IMR-90 (cell line): ENCODE data around the gene GFM1. TPM values are rescaled to one million over a fixed set of nuclear protein-coding genes. Genes with fewer than 3 reads are reported as not detected.

Source experiments
- ATAC-seq: fragments of 200-7000 bp; cut with Tn5 transposase; 2 replicates; pipeline ENCODE4 v1.9.1; 2020; ENCODE audit warnings: low read depth, mild to moderate bottlenecking, moderate library complexity
- BruUV-seq: library from RNA; stranded (reverse); fragments of 400-500 nt; replicated peaks from 2 replicates; lab custom pipeline; 2021; lab: Mats Ljungman, UMichigan
- CTCF ChIA-PET: fragments of 300-600 bp; formaldehyde crosslinking; extraction: SDS; loops from one replicate; lab custom pipeline; 2021; ENCODE audit warnings: antibody characterized with exemption; lab: Yijun Ruan, JAX
- POLR2A ChIA-PET: fragments of 300-600 bp; sonication (Branson Sonifier 250); formaldehyde crosslinking; loops from one replicate; lab custom pipeline; 2022; ENCODE audit warnings: antibody characterized with exemption; ENCODE audit not compliant: unreplicated experiment; lab: Charles Lee
- DNase-seq: peaks from one replicate; pipeline ENCODE4 v3.0.0; 2013
- H2AFZ ChIP-seq: replicated peaks from 2 replicates; pipeline ENCODE3; 2013; ENCODE audit warnings: low read length, mild to moderate bottlenecking; ENCODE audit not compliant: poor library complexity
- H2AK5ac ChIP-seq: 2 replicates; pipeline ENCODE4 v1.6.1; 2013; ENCODE audit warnings: low read depth, low read length, inconsistent platforms
- H2AK9ac ChIP-seq: replicated peaks from 2 replicates; pipeline ENCODE3; 2013; ENCODE audit warnings: mild to moderate bottlenecking, low read depth, low read length, moderate library complexity; ENCODE audit not compliant: poor library complexity
- H2BK120ac ChIP-seq: 2 replicates; pipeline ENCODE4 v1.6.1; 2013; ENCODE audit warnings: low read depth, low read length, inconsistent platforms
- H2BK15ac ChIP-seq: 3 replicates; pipeline ENCODE4 v1.6.1; 2013; ENCODE audit warnings: low read depth, low read length, inconsistent platforms
- H2BK20ac ChIP-seq: 2 replicates; pipeline ENCODE4 v1.6.1; 2013; ENCODE audit warnings: low read depth, mild to moderate bottlenecking, inconsistent platforms, low read length, moderate library complexity
- H2BK5ac ChIP-seq: 2 replicates; pipeline ENCODE4 v1.6.1; 2013; ENCODE audit warnings: mild to moderate bottlenecking, low read depth, low read length, inconsistent platforms; ENCODE audit not compliant: poor library complexity, severe bottlenecking
- H3K14ac ChIP-seq: replicated peaks from 2 replicates; pipeline ENCODE4 v1.6.1; 2013; ENCODE audit warnings: low read depth, low read length, inconsistent platforms
- H3K18ac ChIP-seq: 2 replicates; pipeline ENCODE4 v1.6.1; 2013; ENCODE audit warnings: low read depth, low read length, control low read depth
- H3K23ac ChIP-seq: 2 replicates; pipeline ENCODE4 v1.6.1; 2013; ENCODE audit warnings: low read depth, low read length, inconsistent platforms
- H3K27ac ChIP-seq: 2 replicates; pipeline ENCODE4 v1.5.1; 2013; ENCODE audit warnings: mild to moderate bottlenecking, control low read depth, low read length; ENCODE audit not compliant: insufficient read depth
- H3K27me3 ChIP-seq: 2 replicates; pipeline ENCODE4 v1.6.1; 2013; ENCODE audit warnings: low read length; ENCODE audit not compliant: control insufficient read depth, insufficient read depth
- H3K36me3 ChIP-seq: 2 replicates; pipeline ENCODE4 v1.6.1; 2013; ENCODE audit warnings: low read length, mixed read lengths; ENCODE audit not compliant: control insufficient read depth, insufficient read depth
- H3K4ac ChIP-seq: 2 replicates; pipeline ENCODE4 v1.6.1; 2013; ENCODE audit warnings: low read depth, low read length, inconsistent platforms
- H3K4me1 ChIP-seq: 2 replicates; pipeline ENCODE4 v1.6.1; 2013; ENCODE audit warnings: low read length, mixed read lengths; ENCODE audit not compliant: control insufficient read depth, insufficient read depth
- H3K4me2 ChIP-seq: 2 replicates; pipeline ENCODE4 v1.6.1; 2013; ENCODE audit warnings: low read depth, mild to moderate bottlenecking, control low read depth, low read length, moderate library complexity
- H3K4me3 ChIP-seq: 2 replicates; pipeline ENCODE4 v1.5.1; 2013; ENCODE audit warnings: low read depth, mild to moderate bottlenecking, control low read depth, low read length, moderate library complexity; ENCODE audit not compliant: insufficient read depth
- H3K56ac ChIP-seq: 2 replicates; pipeline ENCODE4 v1.6.1; 2013; ENCODE audit warnings: low read length, inconsistent platforms; ENCODE audit not compliant: insufficient read depth; ENCODE audit errors: extremely low read depth
- H3K79me1 ChIP-seq, 2 experiments: 2 replicates each; pipeline ENCODE4 v1.6.1; 2013; ENCODE audit warnings: low read length in 2 of 2, inconsistent platforms in 1 of 2, low read depth in 1 of 2
- H3K9ac ChIP-seq: 2 replicates; pipeline ENCODE4 v1.6.1; 2013; ENCODE audit warnings: low read depth, low read length, control low read depth
- H3K9me1 ChIP-seq: 2 replicates; pipeline ENCODE4 v1.6.1; 2013; ENCODE audit warnings: low read length, inconsistent platforms; ENCODE audit not compliant: insufficient read depth
- H3K9me3 ChIP-seq: 2 replicates; pipeline ENCODE4 v1.6.1; 2013; ENCODE audit warnings: low read length; ENCODE audit not compliant: control insufficient read depth, insufficient read depth
- H4K20me1 ChIP-seq: 2 replicates; pipeline ENCODE4 v1.6.1; 2013; ENCODE audit warnings: low read length, inconsistent platforms; ENCODE audit not compliant: insufficient read depth
- H4K5ac ChIP-seq: 2 replicates; pipeline ENCODE4 v1.6.1; 2013; ENCODE audit warnings: mild to moderate bottlenecking, low read depth, low read length, control low read depth
- H4K8ac ChIP-seq, 2 experiments: 2 replicates each; pipeline ENCODE4 v1.6.1; 2013; ENCODE audit warnings: low read depth in 2 of 2, low read length in 2 of 2, control low read depth in 1 of 2, inconsistent platforms in 1 of 2
- H4K91ac ChIP-seq: 2 replicates; pipeline ENCODE4 v1.6.1; 2013; ENCODE audit warnings: low read depth, low read length, inconsistent platforms; ENCODE audit not compliant: insufficient read depth
- BHLHE40 ChIP-seq: fragments of 150-350 bp; IDR thresholded peaks from 2 replicates; pipeline ENCODE4 v1.6.1; 2016; ENCODE audit warnings: mild to moderate bottlenecking, low read depth, low read length
- FOS ChIP-seq: fragments of 150-350 bp; IDR thresholded peaks from 2 replicates; pipeline ENCODE4 v1.6.1; 2016; ENCODE audit warnings: low read depth, low read length
- MAFK ChIP-seq: IDR thresholded peaks from 2 replicates; pipeline ENCODE4 v1.6.1; 2012; ENCODE audit warnings: low read depth, low read length, improper control_type of control experiment
- NFE2L2 ChIP-seq: fragments of 150-350 bp; IDR thresholded peaks from 2 replicates; pipeline ENCODE4 v1.6.1; 2016; ENCODE audit warnings: low read depth, mild to moderate bottlenecking, low read length
- RAD21 ChIP-seq: IDR thresholded peaks from 2 replicates; pipeline ENCODE4 v1.6.1; 2012; ENCODE audit warnings: low read length, improper control_type of control experiment
- WGBS, 2 experiments: methylation state at CpG; one replicate each; pipeline versions ENCODE4 v1.1.5 to v1.1.7; 2013; ENCODE audit warnings: missing lambda C conversion rate in 2 of 2; ENCODE audit not compliant: insufficient read length in 1 of 2; ENCODE audit errors: extremely low coverage in 2 of 2; 5-methylcytosine and 5-hydroxymethylcytosine counted together
- dilution Hi-C: fragments of 300-500 bp; cut with HindIII; formaldehyde crosslinking; loops from one replicate; pipeline ENCODE4 v1.14.3; 2018; ENCODE audit warnings: low sequenced_read_pairs; ENCODE audit not compliant: unreplicated experiment
- in situ Hi-C: fragments of 300-500 bp; cut with MboI; formaldehyde crosslinking; loops from 3 replicates; pipeline ENCODE4 v1.14.3; 2019; ENCODE audit warnings: low sequenced_read_pairs, inconsistent platforms, mixed read lengths
- intact Hi-C: fragments of 100-400 bp; cut with micrococcal nuclease; formaldehyde crosslinking; loops from 2 replicates; pipeline ENCODE4 v1.10.0; 2022
- polyA plus RNA-seq, 3 experiments: library from polyadenylated mRNA; depleted of rRNA; stranded (reverse); fragments of >200 nt; gene quantifications; 2 replicates each; pipeline ENCODE4 v1.2.3, GENCODE V29; 2012; ENCODE audit warnings: low replicate concordance in 1 of 3
- total RNA-seq: library from RNA; depleted of rRNA; stranded (reverse); fragments of >200 nt; gene quantifications from 2 replicates; pipeline ENCODE4 v1.2.3, GENCODE V29; 2012

The GFM1 gene
- total and polyA plus RNA-seq, 2 of the 4 experiments (the other 2 are of a cell fraction) = 12.4 to 36.0 TPM

GRCh38 chr3:158709666-158710083, 65.3 kb downstream of the GFM1 start:
- intact Hi-C loops = no loop called here
- Histone ChIP-seq H4K8ac (peak overlapping the region; percentile 9 to 63; a peak in 3 of 4 replicates), H3K27ac (peak overlapping the region; percentile 83), H3K4me2 (no peak overlapping the region), H2AK9ac (peak overlapping the region; percentile 25), H2AFZ (peak overlapping the region; percentile 72), H2BK20ac (peak overlapping the region; percentile 89), H3K4ac (peak overlapping the region; percentile 72), H2AK5ac (peak overlapping the region; percentile 65), H3K23ac (peak overlapping the region; percentile 57; the same call in 1 of the 2 replicates), H3K56ac (peak overlapping the region; percentile 63), H4K20me1 (no peaks in the 10 kb centered on the region), H4K5ac (peak overlapping the region; percentile 55), H2BK15ac (peak overlapping the region; percentile 79; the same call in 2 of the 3 replicates), H3K4me1 (peaks cover 15% of the 10 kb centered on the region), H4K91ac (peak overlapping the region; percentile 84), H3K14ac (peak overlapping the region; percentile 41), H3K36me3 (0 out of 2 replicates have a peak, but pooled peaks cover 2% of the 10 kb centered on the region), H3K9ac (no peak overlapping the region), H3K18ac (peak overlapping the region; percentile 71; the same call in 1 of the 2 replicates), H2BK5ac (peak overlapping the region; percentile 82), H3K9me1 (peaks cover 15% of the 10 kb centered on the region), H3K79me1 (peaks cover 20 to 27% of the 10 kb centered on the region in 2 experiments), H3K9me3 (no peaks in the 10 kb centered on the region), H3K4me3 (no peak overlapping the region), H3K27me3 (no peaks in the 10 kb centered on the region), H2BK120ac (peak overlapping the region; percentile 83)
- BruUV-seq = no TSS peak
- WGBS, 2 experiments = no CpG with 5 or more reads among the region's 4 CpGs
- CTCF ChIA-PET = interaction anchor here (1.0 kb wide), 1 partner anchor 37 kb away, joined by 4 read pairs; the partner anchor contains the start of gene LXN
- in situ Hi-C loops = loop anchor here (25.0 kb wide), 1 partner anchor 1547 kb away; the partner anchor contains the start of gene CCNL1
- DNase-seq (peak; percentile 99), ATAC-seq (peak; percentile 95)
- POLR2A ChIA-PET = no interaction called here
- dilution Hi-C loops = no loop called here
- TF ChIP-seq MAFK = peak; percentile 91
- TF ChIP-seq RAD21 = no peak; the same call in 1 of the 2 replicates
- TF ChIP-seq BHLHE40 = peak; percentile 71; the same call in 1 of the 2 replicates
- peak; percentile 75 for TF ChIP-seq FOS
- peak; percentile 83 for TF ChIP-seq NFE2L2
